Vagina (tissue), 2 donors: ENCODE data around the gene MAX.

Source experiments
- POLR2A ChIP-seq, 2 donors: fragments of 450-650 bp; IDR thresholded peaks; one replicate each; pipeline ENCODE4 v1.6.1; 2017; ENCODE audit warnings: antibody characterized with exemption in 2 of 2, mild to moderate bottlenecking in 2 of 2, moderate library complexity in 2 of 2
- POLR2AphosphoS5 ChIP-seq, 2 donors: sonication (generic); formaldehyde crosslinking; IDR thresholded peaks; one replicate each; pipeline ENCODE4 v1.9.0; 2017; ENCODE audit warnings: antibody characterized with exemption in 2 of 2, mild to moderate bottlenecking in 2 of 2, low read depth in 1 of 2; ENCODE audit not compliant: insufficient read depth in 1 of 2
- TF ChIP-seq, protein P1 (sequence below), 3 experiments: fragments of 450-650 bp in 2 of 3; fragments of 200-600 bp in 1 of 3; sonication (generic) in 1 of 3; IDR thresholded peaks; one replicate each; pipeline ENCODE4 v1.5.1; 2017 to 2019; ENCODE audit warnings: antibody characterized with exemption in 3 of 3, mild to moderate bottlenecking in 2 of 3, moderate library complexity in 2 of 3

DNA sequence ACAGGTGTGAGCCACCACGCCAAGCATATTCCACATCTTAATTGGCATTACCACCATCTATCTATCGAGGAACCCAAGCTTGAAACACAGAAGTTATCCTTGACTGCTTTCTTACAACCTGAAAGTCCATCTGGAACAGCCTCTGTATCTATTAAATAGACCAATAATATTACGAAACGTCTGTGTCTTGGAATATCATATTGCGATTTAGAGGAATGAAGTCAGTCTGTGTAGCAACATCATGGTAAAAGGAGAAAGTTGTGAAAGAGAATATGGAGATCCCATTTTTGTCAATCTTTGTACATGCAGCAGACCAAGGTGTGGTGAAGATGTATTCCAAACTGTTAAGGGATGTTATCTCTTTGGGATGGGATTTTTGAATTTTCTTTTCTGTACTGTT lies 25.8 kb upstream of the MAX start:
- TF ChIP-seq, protein P1, sequence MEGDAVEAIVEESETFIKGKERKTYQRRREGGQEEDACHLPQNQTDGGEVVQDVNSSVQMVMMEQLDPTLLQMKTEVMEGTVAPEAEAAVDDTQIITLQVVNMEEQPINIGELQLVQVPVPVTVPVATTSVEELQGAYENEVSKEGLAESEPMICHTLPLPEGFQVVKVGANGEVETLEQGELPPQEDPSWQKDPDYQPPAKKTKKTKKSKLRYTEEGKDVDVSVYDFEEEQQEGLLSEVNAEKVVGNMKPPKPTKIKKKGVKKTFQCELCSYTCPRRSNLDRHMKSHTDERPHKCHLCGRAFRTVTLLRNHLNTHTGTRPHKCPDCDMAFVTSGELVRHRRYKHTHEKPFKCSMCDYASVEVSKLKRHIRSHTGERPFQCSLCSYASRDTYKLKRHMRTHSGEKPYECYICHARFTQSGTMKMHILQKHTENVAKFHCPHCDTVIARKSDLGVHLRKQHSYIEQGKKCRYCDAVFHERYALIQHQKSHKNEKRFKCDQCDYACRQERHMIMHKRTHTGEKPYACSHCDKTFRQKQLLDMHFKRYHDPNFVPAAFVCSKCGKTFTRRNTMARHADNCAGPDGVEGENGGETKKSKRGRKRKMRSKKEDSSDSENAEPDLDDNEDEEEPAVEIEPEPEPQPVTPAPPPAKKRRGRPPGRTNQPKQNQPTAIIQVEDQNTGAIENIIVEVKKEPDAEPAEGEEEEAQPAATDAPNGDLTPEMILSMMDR (IDR thresholded peaks at IDR 0.05) = no peak
- no peak for TF ChIP-seq POLR2A (IDR thresholded peaks at IDR 0.05)
- TF ChIP-seq POLR2AphosphoS5 (IDR thresholded peaks at IDR 0.05; ENCODE audit: insufficient read depth in 1 of 2, low read depth in 1 of 2) = no peak
